A549 (cell line): Measurements from ENCODE around the gene RTN4IP1. TPM values are rescaled to one million over a fixed set of nuclear protein-coding genes. Genes with fewer than 3 reads are reported as not detected.

Source experiments
- ATAC-seq, 2 experiments: fragments of 200-7000 bp in 1 of 2; fragments of >200 bp in 1 of 2; cut with Nextera tagmentation in 1 of 2; cut with Tn5 transposase in 1 of 2; 3 replicates each; pipeline versions ENCODE4 v1.8.0 to v1.9.1; 2018 to 2020; ENCODE audit warnings: mild to moderate bottlenecking in 1 of 2, moderate library complexity in 1 of 2
- CTCF ChIA-PET: fragments of 300-600 bp; sonication (Branson Sonifier 250); formaldehyde crosslinking; extraction: SDS; loops from one replicate; lab custom pipeline; 2021; ENCODE audit warnings: antibody characterized with exemption, inconsistent platforms; lab: Yijun Ruan, JAX
- POLR2A ChIA-PET: fragments of 350-600 bp; formaldehyde crosslinking; extraction: SDS; loops from one replicate; lab custom pipeline; 2021; ENCODE audit warnings: antibody characterized with exemption, inconsistent platforms; lab: Yijun Ruan, JAX
- DNase-seq, 2 experiments: peaks; one replicate each; pipeline versions ENCODE4 v3.0.0 to v3.0.0-alpha.2; 2011 to 2016; ENCODE audit warnings: low read depth in 1 of 2, low spot score in 1 of 2
- FAIRE-seq: peaks from 2 replicates; lab custom pipeline; 2011; peaks lifted over from hg19 to GRCh38; lab: Jason Lieb, UNC
- H3K27ac ChIP-seq, 2 experiments: fragments of >200 bp; sonication (Bioruptor Twin); formaldehyde crosslinking; 3 replicates each; pipeline ENCODE4 v1.5.1; 2016 to 2017
- H3K4me1 ChIP-seq: fragments of >200 bp; sonication (Bioruptor Twin); formaldehyde crosslinking; 3 replicates; pipeline ENCODE4 v1.6.1; 2016
- H3K4me2 ChIP-seq: fragments of >200 bp; sonication (Bioruptor Twin); formaldehyde crosslinking; 3 replicates; pipeline ENCODE4 v1.6.1; 2016
- H3K4me3 ChIP-seq: fragments of >200 bp; sonication (Bioruptor Twin); formaldehyde crosslinking; 3 replicates; pipeline ENCODE4 v1.5.1; 2016
- H3K9me3 ChIP-seq: fragments of >200 bp; sonication (Bioruptor Twin); formaldehyde crosslinking; 3 replicates; pipeline ENCODE4 v1.6.1; 2016
- CEBPB ChIP-seq, 2 experiments: fragments of >200 bp in 1 of 2; sonication (Bioruptor Twin) in 1 of 2; formaldehyde crosslinking in 1 of 2; IDR thresholded peaks; 2 replicates each; pipeline ENCODE4 v1.6.1; 2012 to 2016
- CHD2 ChIP-seq: fragments of 150-350 bp; IDR thresholded peaks from 2 replicates; pipeline ENCODE4 v1.6.1; 2014; ENCODE audit warnings: low read length; ENCODE audit not compliant: partially characterized antibody
- CHD4 ChIP-seq: fragments of 200-600 bp; sonication (generic); IDR thresholded peaks from 2 replicates; pipeline ENCODE4 v1.6.1; 2016; ENCODE audit warnings: antibody characterized with exemption, mild to moderate bottlenecking, borderline replicate concordance
- EP300 ChIP-seq, 2 experiments: fragments of >200 bp; sonication (Bioruptor Twin); formaldehyde crosslinking; IDR thresholded peaks; 2 replicates in 1 of 2; 3 replicates in 1 of 2; pipeline ENCODE4 v1.6.1; 2016 to 2017
- FOSL2 ChIP-seq, 2 experiments: fragments of 450-650 bp in 1 of 2; fragments of >200 bp in 1 of 2; sonication (Bioruptor Twin) in 1 of 2; formaldehyde crosslinking; IDR thresholded peaks; 2 replicates each; pipeline versions ENCODE4 v1.5.0 to v1.6.1; 2016 to 2020; ENCODE audit warnings: mild to moderate bottlenecking in 1 of 2, moderate library complexity in 1 of 2
- GATA3 ChIP-seq: IDR thresholded peaks from 2 replicates; pipeline ENCODE4 v1.6.1; 2012; ENCODE audit warnings: borderline replicate concordance
- HDAC2 ChIP-seq: fragments of 200-600 bp; sonication (generic); IDR thresholded peaks from 2 replicates; pipeline ENCODE4 v1.6.1; 2016
- HEYL ChIP-seq: fragments of 250-450 bp; sonication (Bioruptor Pico); IDR thresholded peaks from 2 replicates; pipeline ENCODE4 v1.8.0; 2021; ENCODE audit warnings: mild to moderate bottlenecking, moderate library complexity
- JUNB ChIP-seq: fragments of >200 bp; sonication (Bioruptor Twin); formaldehyde crosslinking; IDR thresholded peaks from 2 replicates; pipeline ENCODE4 v1.6.1; 2016
- KDM5A ChIP-seq: fragments of 200-600 bp; sonication (generic); IDR thresholded peaks from 2 replicates; pipeline ENCODE4 v1.6.1; 2016; ENCODE audit warnings: antibody characterized with exemption, mild to moderate bottlenecking
- MAFK ChIP-seq: fragments of 450-650 bp; IDR thresholded peaks from 2 replicates; pipeline ENCODE4 v1.6.1; 2014; ENCODE audit not compliant: partially characterized antibody
- MAX ChIP-seq: IDR thresholded peaks from 2 replicates; pipeline ENCODE4 v1.6.1; 2012
- MAZ ChIP-seq: fragments of 150-350 bp; IDR thresholded peaks from 2 replicates; pipeline ENCODE4 v1.6.1; 2014; ENCODE audit warnings: antibody characterized with exemption, low read depth, low read length, borderline replicate concordance
- NFE2L2 ChIP-seq: fragments of 150-350 bp; conservative IDR thresholded peaks from 2 replicates; pipeline ENCODE4 v1.6.1; 2014; ENCODE audit warnings: low read length
- PHF8 ChIP-seq: fragments of 200-600 bp; sonication (generic); IDR thresholded peaks from 2 replicates; pipeline ENCODE4 v1.6.1; 2016; ENCODE audit warnings: low read depth, mild to moderate bottlenecking, antibody characterized with exemption, moderate library complexity, borderline replicate concordance
- RAD21 ChIP-seq, 2 experiments: fragments of >200 bp in 1 of 2; sonication (Bioruptor Twin) in 1 of 2; formaldehyde crosslinking in 1 of 2; IDR thresholded peaks in 1 of 2; conservative IDR thresholded peaks in 1 of 2; 2 replicates in 1 of 2; 3 replicates in 1 of 2; pipeline ENCODE4 v1.6.1; 2012 to 2018; ENCODE audit warnings: inconsistent platforms in 1 of 2
- RFX5 ChIP-seq: fragments of 450-650 bp; IDR thresholded peaks from 2 replicates; pipeline ENCODE4 v1.7.1; 2014; ENCODE audit warnings: antibody characterized with exemption, mild to moderate bottlenecking, moderate library complexity
- RNF2 ChIP-seq: fragments of 200-600 bp; sonication (generic); IDR thresholded peaks from 2 replicates; pipeline ENCODE4 v1.6.1; 2016; ENCODE audit warnings: low read depth, mild to moderate bottlenecking, antibody characterized with exemption, moderate library complexity, borderline replicate concordance
- SMC3 ChIP-seq: fragments of >200 bp; sonication (Bioruptor Twin); formaldehyde crosslinking; IDR thresholded peaks from 3 replicates; pipeline ENCODE4 v1.6.1; 2018; ENCODE audit warnings: inconsistent platforms
- SREBF2 ChIP-seq: fragments of 450-650 bp; IDR thresholded peaks from 2 replicates; pipeline ENCODE4 v1.6.1; 2014; ENCODE audit warnings: mild to moderate bottlenecking, moderate library complexity
- TP53 ChIP-seq: fragments of 250-450 bp; sonication (Bioruptor Pico); IDR thresholded peaks from 2 replicates; pipeline ENCODE4 v1.5.0; 2021; ENCODE audit warnings: mild to moderate bottlenecking, moderate library complexity
- WGBS: methylation state at CpG from one replicate; pipeline ENCODE4 v1.1.6; 2017; ENCODE audit errors: missing lambda C conversion rate; 5-methylcytosine and 5-hydroxymethylcytosine counted together
- polyA plus RNA-seq, 4 experiments: library from polyadenylated mRNA; depleted of rRNA in 3 of 4; stranded (reverse); fragments of >200 nt; fragmentation: RNase III in 1 of 4; extraction: RNeasy Plus Mini Kit Qiagen cat#74134 plus additional on column Dnase treatment in 1 of 4; gene quantifications; 2 replicates in 3 of 4; 3 replicates in 1 of 4; pipeline ENCODE4 v1.2.3, GENCODE V29; 2011 to 2017
- TF ChIP-seq, protein P1 (sequence below): fragments of >200 bp; sonication (Bioruptor Twin); formaldehyde crosslinking; IDR thresholded peaks from 2 replicates; pipeline ENCODE4 v1.6.1; 2016
- TF ChIP-seq, protein P2 (sequence below): fragments of 450-650 bp; IDR thresholded peaks from 2 replicates; pipeline ENCODE4 v1.6.1; 2014; ENCODE audit warnings: antibody characterized with exemption
- TF ChIP-seq, protein P3 (sequence below): IDR thresholded peaks from 2 replicates; pipeline ENCODE4 v1.6.1; 2012; ENCODE audit warnings: low read depth, borderline replicate concordance

The RTN4IP1 gene
- polyA plus RNA-seq, 2 of the 4 experiments (the other 2 are of a cell fraction), result 13.9 to 15.1 TPM

- ChIA-PET POLR2A (no interaction called here), CTCF (no interaction called here)
- Histone ChIP-seq H3K27ac (peak overlapping the region; percentile 85 to 87; a peak in 5 of 6 replicates), H3K4me1 (peaks cover 51% of the 10 kb centered on the region), H3K9me3 (no peaks in the 10 kb centered on the region), H3K4me2 (peak overlapping the region; percentile 69), H3K4me3 (no peak overlapping the region)
- ATAC-seq, result peak; percentile 72 to 88
- no peak for FAIRE-seq
- peak; percentile 40 to 56 for DNase-seq
- TF ChIP-seq HEYL (CRISPR knock-in tag), result no peak
- TF ChIP-seq RNF2, result no peak
- TF ChIP-seq, protein P1, sequence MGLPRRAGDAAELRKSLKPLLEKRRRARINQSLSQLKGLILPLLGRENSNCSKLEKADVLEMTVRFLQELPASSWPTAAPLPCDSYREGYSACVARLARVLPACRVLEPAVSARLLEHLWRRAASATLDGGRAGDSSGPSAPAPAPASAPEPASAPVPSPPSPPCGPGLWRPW, result no peak
- TF ChIP-seq RFX5, result no peak
- TF ChIP-seq NFE2L2, result no peak
- peak; percentile 66; the same call in 1 of the 2 replicates for TF ChIP-seq GATA3
- peak; percentile 36 for TF ChIP-seq MAFK
- peak; percentile 89 for TF ChIP-seq FOSL2 (IDR thresholded peaks at IDR 0.05)
- TF ChIP-seq FOSL2 (CRISPR knock-in tag; IDR thresholded peaks at IDR 0.05), result peak; percentile 86
- no peak for TF ChIP-seq KDM5A
- TF ChIP-seq JUNB, result peak; percentile 94
- no peak for TF ChIP-seq CHD2
- TF ChIP-seq SMC3, result no peak
- peak in 1 of 2 experiments; percentile 38; a peak in 1 of 5 replicates for TF ChIP-seq EP300 (IDR thresholded peaks at IDR 0.05)
- TF ChIP-seq CEBPB (IDR thresholded peaks at IDR 0.05), result peak in 1 of 2 experiments; percentile 50; a peak in 2 of 4 replicates
- whole genome bisulfite sequencing, result 3% methylated on average over 3 of the region's 3 CpGs
These were observed 101.3 kb downstream of the RTN4IP1 start for GRCh38 chr6:106527979-106528378.

- no peak for FAIRE-seq
- Histone ChIP-seq H3K27ac (peak overlapping the region; percentile 63 to 85; a peak in 5 of 6 replicates), H3K4me2 (peak overlapping the region; percentile 69; the same call in 2 of the 3 replicates)
- TF ChIP-seq HDAC2, result no peak
- TF ChIP-seq CHD4, result no peak
- TF ChIP-seq, protein P2, sequence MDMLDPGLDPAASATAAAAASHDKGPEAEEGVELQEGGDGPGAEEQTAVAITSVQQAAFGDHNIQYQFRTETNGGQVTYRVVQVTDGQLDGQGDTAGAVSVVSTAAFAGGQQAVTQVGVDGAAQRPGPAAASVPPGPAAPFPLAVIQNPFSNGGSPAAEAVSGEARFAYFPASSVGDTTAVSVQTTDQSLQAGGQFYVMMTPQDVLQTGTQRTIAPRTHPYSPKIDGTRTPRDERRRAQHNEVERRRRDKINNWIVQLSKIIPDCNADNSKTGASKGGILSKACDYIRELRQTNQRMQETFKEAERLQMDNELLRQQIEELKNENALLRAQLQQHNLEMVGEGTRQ, result no peak
- no peak for TF ChIP-seq RAD21 (conservative IDR thresholded peaks at IDR 0.05 in 1 of 2, IDR thresholded peaks at IDR 0.05 in 1 of 2)
- TF ChIP-seq PHF8, result no peak
- no peak for TF ChIP-seq MAZ
- TF ChIP-seq HEYL (CRISPR knock-in tag), result no peak
- no peak for TF ChIP-seq KDM5A
- no peak for TF ChIP-seq TP53 (CRISPR knock-in tag)
- TF ChIP-seq, protein P3, sequence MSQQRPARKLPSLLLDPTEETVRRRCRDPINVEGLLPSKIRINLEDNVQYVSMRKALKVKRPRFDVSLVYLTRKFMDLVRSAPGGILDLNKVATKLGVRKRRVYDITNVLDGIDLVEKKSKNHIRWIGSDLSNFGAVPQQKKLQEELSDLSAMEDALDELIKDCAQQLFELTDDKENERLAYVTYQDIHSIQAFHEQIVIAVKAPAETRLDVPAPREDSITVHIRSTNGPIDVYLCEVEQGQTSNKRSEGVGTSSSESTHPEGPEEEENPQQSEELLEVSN, result no peak
- no peak for TF ChIP-seq SREBF2
- TF ChIP-seq MAX, result no peak
- TF ChIP-seq, all 56 proteins: peak for 0
- CTCF ChIA-PET, result no interaction called here
- DNase-seq (no peak), ATAC-seq (no peak)
- no peak overlapping the region for H3K4me3 ChIP-seq
- WGBS, result 63% methylated on average over 2 of the region's 2 CpGs
- H3K4me1 ChIP-seq, result peaks cover 51% of the 10 kb centered on the region
- no peaks in the 10 kb centered on the region for H3K9me3 ChIP-seq
- POLR2A ChIA-PET, result no interaction called here
These were observed 102.2 kb downstream of the RTN4IP1 start for GRCh38 chr6:106527117-106527516.
